Measurements from ENCODE around the gene CNTN5.
"Not testable (repeated sequence)": the region's sequence is repeated elsewhere in the genome, so short reads cannot be mapped to it uniquely, and the experiment has no call there.

Gene CNTN5

DNA sequence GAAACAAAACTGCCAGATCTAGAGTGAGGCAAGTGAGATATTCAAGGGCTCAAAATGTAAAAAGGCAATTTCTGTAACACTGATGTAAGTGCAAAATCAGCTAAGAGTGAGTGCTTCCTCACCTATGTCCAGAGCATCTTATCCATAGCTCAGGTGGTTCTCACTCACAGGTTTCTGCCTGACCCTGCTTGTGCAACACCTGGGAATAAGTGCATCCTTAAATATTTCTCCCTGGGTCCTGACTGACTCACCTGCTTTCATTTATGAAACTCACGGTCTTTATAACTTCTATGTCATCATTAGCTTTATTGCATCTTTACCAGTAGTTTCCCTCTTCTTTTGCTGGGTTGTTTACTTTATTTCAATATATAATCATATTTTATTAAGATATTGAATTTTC, 260.6 kb downstream of the CNTN5 start:
- DNase-seq = no peak

DNA sequence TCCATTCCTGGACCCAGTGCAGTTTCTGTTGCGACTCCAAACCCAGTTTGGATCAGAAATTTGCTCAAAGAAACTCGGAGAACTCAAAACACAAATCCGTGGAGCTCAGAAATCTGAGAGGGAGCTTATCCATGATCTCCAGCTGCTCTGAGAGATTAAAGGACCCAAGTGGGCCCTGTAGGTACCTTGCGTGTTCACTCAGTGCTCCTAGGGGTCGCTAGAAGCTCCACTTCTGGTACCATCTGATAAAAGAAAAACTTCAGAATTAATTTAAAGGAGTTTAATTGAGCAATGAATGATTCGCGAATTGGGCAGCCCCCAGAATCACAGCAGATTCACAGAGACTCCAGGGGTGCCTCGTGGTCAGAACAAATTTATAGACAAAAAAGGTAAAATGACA, 277.2 kb downstream of the CNTN5 start:
- DNase-seq = not testable (repeated sequence)

DNA sequence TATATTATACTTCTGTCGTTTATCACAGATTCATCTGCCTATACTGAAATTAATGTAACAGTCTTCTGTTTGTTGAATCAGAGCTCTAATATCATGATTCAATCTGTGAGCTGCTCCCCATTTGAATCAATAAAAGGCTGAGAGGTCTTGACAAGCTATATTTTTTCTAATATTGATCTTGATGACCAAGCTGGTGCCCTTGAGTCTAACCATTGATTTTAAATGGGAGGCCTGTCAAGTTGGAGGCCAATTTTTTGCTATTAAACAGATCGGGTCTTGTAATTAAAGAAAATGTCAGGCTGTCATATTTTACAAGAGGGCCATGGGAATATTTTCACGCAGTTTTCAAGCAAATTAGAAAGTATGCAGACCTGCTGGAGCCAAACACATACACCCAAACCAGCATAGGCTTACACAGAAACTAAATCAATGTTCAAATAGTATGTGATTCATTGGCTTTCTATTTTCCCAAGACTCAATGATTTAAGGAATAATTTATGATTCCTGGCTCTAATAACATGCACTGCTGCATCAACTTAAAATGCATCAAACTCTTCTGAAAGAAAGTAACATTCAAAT, 286.9 kb downstream of the CNTN5 start:
- no peak for DNase-seq

DNA sequence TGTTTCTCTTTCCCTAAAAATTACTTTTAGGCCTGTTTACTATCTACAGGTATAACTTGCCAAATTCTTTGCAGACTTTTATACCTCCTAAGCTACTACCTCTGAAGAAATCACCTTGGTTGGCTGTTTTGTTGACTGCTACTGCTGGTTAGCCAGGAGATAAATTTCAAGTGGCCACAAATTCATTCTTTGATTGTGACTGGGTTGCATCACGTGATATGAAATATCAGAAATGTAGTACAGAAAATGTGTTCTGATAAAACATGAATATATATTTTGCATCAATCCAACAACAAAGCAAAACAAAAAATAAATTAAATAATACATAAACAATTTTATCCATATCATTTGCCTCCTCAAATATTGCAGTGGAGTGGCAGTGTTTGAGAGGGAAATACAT, 291.1 kb downstream of the CNTN5 start:
- no peak for DNase-seq

DNA sequence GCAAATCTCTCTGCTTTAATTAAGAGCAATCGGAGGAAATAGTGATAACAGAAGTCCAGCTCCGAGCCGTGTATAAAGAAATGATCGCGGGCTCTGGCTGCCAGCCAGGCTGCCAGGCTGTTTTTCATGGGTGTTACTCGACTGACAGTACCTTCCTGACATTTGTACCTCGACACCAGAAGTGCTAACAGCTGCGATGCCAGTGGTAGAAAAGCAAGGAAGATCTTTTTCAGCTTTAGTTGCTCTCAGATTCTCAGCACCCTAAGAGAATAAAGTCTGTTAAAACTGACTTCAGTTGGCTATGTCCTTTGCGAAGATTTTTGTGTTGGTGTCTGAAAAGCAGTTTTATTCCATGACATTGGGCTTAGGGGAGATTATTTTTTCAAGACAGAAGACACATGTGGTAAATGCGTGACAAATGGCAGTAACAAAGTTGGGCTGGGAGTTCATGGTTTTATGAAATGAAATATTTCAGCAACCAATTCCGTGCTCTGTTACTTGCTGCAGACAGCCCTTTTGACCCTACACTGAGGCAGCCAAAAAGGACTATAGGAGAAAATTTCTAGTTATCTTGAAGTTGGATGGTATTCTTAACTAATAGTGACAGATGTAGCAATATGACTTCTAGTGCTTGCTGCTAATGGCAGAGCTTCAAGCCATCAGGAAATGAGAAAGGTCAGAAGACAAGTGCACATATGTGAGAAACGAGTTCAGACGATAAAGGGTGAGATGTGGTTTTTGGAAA, 296.2 kb downstream of the CNTN5 start:
- DNase-seq = no peak

DNA sequence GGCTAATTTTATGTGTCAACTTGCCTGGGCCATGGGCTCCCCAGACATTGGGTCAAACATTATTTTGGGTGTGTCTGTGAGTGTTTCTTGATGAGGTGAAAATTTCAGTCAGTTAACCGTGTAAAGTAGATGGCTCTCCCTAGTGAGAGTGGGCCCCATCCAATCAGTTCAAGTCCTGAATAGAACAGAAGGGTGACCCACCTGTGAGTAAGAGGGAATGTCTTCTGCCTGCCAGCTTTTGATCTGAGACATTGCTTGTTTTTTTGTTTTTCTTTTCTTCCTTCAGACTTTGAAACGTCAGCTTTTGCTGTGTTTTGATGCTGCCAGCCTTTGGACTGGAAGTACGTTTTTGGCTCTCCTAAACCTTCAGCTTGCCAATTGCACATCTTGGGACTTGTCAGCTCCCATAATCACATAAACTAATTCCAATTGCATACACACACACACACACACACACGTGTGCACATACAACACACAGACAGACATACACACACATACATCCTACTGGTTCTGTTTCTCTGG, 300.1 kb downstream of the CNTN5 start:
- no peak for DNase-seq

DNA sequence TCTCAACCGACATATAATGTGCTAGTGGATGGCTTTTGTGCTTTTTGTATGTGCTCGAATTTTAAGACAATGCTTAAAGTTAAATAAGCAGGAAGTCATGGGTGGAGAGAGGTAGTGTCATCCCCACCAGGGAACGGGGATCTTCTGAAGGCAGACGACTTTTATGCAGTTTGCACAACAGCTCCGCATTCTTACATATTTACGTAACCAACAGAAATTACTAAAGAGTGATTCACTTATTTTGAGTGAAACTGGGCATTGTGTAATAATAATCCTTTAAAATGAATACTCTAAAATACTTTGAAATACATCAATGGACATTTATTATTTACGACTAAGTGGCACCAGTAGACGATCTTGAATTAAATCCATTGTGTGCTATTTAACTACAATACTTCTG, 305.1 kb downstream of the CNTN5 start:
- no peak for DNase-seq

DNA sequence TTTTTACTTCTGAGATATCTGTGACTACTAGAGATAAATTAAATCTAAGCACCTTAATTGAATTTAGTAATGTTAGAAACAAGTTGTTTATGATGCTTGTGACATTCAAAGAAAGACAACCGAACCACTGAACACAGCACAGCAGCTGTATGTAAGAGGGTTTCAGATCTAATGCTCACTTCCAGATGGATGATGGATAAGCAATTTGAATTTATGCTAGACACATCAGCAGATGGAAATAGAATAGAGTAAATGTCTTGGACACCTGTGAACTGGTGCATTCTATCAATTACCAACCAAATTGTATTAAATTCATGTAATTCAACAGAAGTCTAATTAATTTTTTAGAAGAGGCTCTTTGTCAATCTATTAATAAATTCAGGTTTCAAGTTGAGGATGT, 306.3 kb downstream of the CNTN5 start:
- no peak for DNase-seq

DNA sequence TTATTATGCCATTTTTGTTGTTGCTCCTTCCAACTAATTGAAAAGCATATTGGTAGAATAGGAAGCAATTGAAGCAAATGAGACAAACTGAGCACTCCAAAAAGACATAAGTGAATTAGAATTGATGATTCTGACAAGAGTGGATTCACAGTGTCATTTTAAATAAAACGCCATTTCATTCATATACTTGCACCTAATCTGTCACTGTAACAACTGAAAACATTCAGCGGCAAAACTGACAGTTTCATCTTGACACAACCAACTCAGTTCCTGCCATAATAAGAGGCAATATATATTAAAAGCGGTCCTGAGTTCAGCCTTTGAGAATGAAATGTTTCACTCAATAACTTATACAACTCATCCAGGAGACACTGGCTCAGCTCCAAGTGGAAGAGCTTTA, 306.8 kb downstream of the CNTN5 start:
- no peak for DNase-seq

DNA sequence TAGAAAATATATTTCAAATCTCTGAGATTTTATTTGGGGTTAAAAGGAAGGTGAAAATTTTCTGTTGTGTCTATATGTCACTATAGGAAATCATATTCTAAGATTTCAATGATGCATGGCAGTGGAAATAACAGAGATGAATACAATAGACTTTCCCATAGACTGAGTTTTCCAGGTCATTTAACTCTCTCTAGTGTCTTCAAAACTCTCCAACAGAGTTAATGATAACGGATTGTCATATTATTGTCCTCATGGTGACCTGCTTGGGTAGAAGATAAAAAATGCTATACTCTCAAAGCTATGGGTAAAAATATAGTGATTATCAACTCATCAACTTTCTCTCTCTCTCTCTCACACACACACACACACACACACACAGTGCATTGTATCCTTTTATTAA, 312.9 kb downstream of the CNTN5 start:
- DNase-seq = no peak

DNA sequence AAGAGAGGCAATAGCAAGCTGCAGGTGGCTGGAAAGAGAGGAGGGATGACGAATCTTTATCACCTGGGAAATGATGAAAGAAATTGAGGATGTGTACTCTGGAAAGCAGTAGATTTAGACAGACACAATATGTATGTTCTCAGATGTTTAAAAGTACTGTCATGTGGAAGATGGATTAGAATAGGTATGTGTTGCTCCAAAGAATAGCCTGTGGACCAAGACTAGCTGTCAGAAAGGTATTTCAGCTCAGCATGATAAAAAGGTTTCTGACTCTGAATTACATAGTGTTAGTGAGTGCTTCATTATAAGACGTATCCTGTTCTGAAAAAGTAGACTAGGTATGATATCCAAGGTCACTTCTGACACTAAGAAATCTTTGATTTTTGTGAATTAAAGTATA, 322.4 kb downstream of the CNTN5 start:
- no peak for DNase-seq

DNA sequence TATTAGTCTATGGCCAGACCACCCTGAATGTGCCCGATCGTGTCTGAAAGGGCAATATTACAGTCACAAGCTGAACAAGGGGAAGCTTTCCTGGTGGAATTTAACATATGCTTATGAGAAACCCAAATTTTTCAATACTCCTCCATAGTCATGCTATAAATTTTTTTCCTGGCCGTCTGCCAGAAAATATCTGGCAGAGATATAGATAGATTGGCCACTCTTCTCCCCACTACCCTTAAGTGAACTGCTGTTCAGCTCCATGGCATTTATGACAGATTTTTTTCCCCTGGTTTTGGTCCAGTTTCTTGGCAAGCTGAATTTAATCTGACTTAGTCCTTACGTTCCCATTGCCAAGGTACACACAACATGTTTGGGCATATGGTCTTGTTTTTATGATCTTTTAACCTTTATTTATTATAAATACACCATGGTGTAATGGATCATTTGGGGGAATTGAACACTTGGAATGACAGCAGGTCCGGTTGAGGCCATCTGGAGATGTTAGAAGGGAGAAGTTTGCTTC, 328.5 kb downstream of the CNTN5 start:
- no peak for DNase-seq

DNA sequence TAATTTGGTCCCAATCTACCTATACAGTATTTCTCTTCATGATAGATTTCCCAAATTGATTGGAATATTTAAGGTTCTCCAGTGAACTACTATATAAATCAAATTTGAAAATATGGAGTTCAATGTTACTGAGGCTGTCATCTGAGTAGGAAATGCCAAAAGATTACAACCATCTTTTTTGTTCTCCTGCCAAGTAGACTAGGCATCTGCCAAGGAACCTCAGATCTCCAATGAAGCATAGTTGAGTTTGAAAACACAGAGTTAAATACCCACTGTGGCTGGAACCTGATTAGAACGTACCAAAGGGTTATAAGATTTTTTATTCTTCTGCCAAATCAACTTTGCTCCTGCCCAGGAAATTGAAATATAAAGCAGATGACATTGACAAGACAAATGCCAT, 330.9 kb downstream of the CNTN5 start:
- no peak for DNase-seq

DNA sequence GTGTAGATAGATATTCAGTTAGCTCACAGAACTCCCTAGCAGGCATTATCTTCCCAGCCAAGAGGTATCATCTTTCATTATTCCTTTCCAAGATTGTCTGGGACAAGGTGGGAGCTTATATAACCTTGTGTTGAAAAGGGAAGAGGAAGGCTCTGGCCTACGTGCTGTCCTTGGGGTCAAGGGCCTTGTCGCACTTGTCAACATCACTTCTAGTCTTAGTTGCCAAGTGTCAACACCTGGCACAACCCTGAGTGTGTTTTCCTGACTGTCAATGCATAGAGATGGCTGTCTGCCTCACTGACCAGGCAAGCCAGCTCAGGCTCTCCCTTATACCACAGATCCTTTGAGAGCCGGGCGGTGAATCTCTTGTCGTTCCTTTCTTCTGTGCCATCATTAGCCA, 331.9 kb downstream of the CNTN5 start:
- no peak for DNase-seq

DNA sequence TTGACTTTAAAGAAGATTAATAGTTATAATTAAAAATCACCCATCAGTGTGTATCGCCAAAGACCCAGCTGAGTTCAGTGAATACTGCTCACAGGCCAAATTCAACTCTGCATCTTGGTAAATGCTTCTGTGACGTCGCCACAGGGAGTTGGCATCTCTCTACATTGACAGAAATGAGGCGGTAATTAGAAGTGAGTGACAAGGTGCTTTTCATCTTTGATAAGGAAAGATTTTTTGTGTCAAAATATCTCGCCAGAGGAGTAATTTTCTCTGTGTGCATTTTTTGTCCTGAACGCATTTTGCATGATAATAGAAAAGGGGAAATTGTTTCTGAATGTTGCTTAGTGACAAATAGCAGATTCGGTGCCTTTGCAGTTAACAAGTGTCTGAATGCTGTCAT, 345.8 kb downstream of the CNTN5 start:
- DNase-seq = no peak

DNA sequence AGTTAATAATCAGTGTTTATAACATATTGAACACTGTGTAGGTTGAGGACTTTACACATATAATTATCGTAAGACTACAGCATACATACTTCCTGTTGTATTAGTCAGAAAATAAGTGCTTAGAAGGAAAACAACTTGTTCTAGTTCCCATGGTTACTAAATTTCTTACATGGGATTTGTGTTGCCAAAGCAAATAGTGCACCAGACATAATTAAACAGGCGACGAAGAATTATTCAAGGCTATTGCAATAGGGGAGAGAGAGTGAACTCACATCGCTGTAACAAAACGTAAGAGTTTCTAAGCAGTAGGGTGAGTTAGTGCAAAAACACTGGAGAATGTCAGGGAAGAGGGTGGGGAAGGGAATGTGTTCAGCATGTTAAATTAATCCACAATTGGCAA, 347.8 kb downstream of the CNTN5 start:
- DNase-seq = no peak

DNA sequence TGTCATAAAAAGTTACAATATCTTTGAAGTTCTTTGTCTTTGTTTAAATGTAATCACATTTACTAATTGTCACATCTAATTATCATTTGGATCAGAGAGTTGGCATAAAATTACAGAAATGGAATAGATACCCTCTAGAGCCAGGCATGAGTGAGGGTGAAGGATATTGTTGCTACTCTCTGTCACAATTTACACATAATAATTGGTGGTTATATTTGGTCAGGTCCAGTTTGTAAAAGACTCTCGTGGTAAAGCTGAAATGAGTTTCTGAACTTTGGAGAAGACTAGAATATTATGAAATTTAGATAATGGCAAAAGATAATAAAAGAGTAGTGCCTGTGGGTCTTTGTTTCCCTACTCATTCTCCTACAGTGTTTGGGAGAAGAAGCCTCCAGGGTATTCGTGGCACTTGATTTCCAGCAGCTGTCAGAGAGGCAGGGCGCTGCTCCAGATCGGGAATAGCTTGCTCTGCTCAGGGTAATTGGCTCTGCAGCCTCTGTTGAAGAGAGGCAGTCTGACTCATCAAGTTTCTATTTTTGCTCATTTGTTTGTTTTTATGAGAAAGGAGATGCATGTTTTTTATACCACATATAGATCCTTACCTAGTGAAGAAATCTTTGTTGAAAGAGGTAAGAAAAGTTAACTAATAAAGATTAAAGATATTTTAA, 349.9 kb downstream of the CNTN5 start:
- no peak for DNase-seq

DNA sequence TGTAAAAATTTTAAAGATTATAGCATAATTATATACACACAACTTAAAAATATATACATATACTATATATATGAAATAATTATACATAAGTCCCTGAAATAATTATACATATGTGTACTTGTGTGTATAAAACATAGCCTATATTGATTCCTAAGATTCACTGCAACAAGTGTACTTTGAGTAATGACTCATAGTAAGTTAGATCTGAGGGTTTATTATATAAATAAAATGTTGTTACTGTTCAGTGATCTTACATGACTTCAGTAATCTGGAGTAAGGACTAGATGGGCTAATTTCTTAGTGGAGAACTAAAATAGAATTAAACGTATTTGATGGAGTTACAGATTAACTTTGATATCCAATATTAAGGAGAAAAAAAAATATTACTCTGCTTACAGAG, 350.5 kb downstream of the CNTN5 start:
- DNase-seq = no peak

DNA sequence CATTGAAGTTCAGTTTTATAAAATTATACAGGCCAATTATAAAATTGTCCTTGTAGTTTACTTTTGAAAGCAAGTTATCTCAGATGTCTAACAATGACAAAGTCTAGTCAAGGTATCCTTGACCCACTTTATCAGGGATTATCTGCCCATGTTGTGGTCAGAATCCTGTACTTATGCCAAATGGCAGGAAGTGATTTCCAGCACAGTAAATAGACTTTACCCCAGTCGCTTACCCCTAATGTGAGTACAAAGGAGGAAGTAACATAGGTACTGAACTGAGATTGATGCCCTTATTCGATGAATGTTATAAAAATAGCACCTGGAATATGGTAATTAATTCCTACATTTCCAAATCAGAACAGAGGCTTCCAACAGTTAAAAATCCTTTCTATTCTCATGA, 355.7 kb downstream of the CNTN5 start:
- no peak for DNase-seq

DNA sequence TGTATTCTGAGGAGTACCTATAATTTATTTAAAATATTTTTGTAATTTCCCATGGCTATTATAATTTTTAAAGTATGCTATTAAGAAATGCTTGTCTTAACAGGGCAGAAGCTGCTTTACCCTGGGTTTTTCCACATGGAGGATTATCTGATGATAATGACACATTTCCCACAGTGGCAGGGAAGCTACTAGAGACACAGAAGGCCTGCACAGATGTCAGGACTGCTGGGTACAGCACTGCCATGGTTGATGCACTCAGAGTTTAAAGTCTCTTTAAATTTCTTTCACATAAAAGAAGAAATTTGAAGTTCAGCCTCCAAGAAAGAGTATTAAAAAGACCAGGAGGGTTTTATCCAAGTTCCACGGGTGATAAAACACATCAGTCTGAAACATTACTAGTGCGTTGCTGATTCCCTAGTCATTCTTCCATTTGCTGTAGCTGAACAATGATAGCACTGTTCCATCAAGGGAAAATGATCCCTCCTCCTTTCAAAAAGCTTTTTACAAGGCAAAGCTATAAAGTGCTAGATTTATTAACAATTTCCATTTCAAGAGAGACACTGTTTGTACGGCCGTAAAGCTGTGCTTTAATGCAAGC, 363.0 kb downstream of the CNTN5 start:
- no peak for DNase-seq

DNA sequence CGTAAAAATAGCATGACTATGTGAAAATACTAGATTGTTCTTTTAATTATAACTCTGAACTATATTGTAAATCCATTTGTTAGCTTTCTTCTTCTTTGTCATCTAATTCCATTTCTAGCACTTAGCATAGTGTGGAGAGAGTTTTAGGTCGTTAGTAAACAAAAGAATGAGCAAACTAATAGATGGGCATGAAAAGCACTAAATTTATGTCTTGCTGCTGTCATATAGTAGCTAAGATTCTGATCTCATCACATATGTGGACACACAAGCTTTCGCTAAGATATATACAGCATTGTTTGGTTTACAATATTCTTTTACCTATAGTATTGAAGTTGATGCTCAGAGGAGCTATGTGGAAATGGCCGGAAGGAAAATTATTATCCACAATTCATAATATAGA, 370.5 kb downstream of the CNTN5 start:
- no peak for DNase-seq

DNA sequence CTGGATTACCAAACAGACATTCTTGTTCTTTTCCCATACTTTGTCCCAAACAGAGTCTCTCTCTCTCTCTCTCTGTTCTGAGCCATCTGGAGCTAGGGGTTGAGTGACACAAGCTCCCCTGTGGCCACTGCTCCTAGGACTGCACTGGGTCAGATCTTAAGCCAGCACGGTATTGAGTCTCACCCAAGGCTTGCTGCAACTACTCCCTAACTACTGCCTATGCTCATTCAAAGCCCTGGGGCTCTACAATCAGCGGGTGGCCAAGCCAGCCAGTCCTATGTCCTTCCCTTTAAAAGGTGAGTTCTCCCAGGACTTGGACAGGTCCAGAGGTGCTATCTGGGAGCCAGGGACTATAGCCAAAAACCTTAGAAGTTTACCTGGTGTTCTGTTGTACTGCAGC, 385.6 kb downstream of the CNTN5 start:
- no peak for DNase-seq

DNA sequence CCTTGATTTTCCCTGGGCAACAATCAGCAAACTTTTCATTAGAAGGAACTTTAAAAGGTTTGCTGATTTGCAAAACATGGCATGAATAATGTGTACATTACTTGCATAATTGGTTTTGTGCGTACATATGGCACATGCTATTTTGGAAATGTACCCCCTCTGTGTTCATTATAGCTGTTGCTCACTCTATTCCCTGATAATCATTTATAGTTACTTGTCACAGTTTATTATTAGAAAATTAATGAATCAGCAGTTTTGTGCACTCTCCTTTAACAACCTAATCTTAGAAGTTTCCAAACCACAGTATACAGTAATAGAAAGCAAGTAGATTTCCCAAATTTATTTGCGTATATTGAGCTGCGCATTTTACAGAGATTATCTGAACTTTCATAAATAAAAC, 389.9 kb downstream of the CNTN5 start:
- DNase-seq = no peak

All from GDM1 (cell line).